Right lobe of liver (tissue), 6 donors: ENCODE data around the gene PRRG4. TPM values are rescaled to one million over a fixed set of nuclear protein-coding genes. Genes with fewer than 3 reads are reported as not detected.
A peak's percentile ranks its signal among the peaks of the same experiment; 100 is the strongest.

Experiments used
- ATAC-seq, 4 donors: fragments of 200-7000 bp; cut with Tn5 transposase; one replicate each; pipeline ENCODE4 v1.9.1; 2020; ENCODE audit warnings: mild to moderate bottlenecking in 4 of 4, moderate library complexity in 4 of 4
- DNase-seq, 3 donors: peaks; one replicate each; pipeline ENCODE4 v3.0.0-alpha.2; 2020
- H3K27ac ChIP-seq, 3 donors: fragments of 200-600 bp; one replicate each; pipeline ENCODE4 v1.8.0; 2022
- H3K27me3 ChIP-seq, 2 donors: fragments of 200-600 bp; one replicate each; pipeline ENCODE4 v1.8.0; 2022
- H3K36me3 ChIP-seq, 4 donors: fragments of 200-600 bp; sonication (generic) in 1 of 4; one replicate each; pipeline versions ENCODE4 v1.5.1 to v1.8.0; 2017 to 2022; ENCODE audit warnings: control low read depth in 1 of 4
- H3K4me1 ChIP-seq, 4 donors: fragments of 200-600 bp; sonication (generic) in 1 of 4; one replicate each; pipeline versions ENCODE4 v1.5.1 to v1.8.0; 2017 to 2022; ENCODE audit warnings: control low read depth in 1 of 4
- H3K4me3 ChIP-seq, 3 donors: fragments of 200-600 bp; one replicate each; pipeline ENCODE4 v1.8.0; 2022
- H3K9me3 ChIP-seq, 4 donors: fragments of 200-600 bp; sonication (generic) in 1 of 4; one replicate each; pipeline versions ENCODE4 v1.5.1 to v1.8.0; 2017 to 2022; ENCODE audit warnings: control low read depth in 1 of 4
- POLR2A ChIP-seq: fragments of 450-650 bp; IDR thresholded peaks from one replicate; pipeline ENCODE4 v1.6.1; 2017; ENCODE audit warnings: antibody characterized with exemption, mild to moderate bottlenecking
- WGBS: methylation state at CpG from one replicate; pipeline ENCODE4 v1.1.6; 2018; ENCODE audit warnings: low coverage, low lambda C conversion rate; ENCODE audit not compliant: insufficient coverage; ENCODE audit errors: missing lambda C conversion rate; 5-methylcytosine and 5-hydroxymethylcytosine counted together
- intact Hi-C, 2 donors: fragments of 100-400 bp; cut with DNase I; formaldehyde crosslinking; loops; one replicate each; pipeline versions ENCODE4 v1.11.2 to v1.14.1; 2022
- total RNA-seq, 6 experiments: library from RNA; depleted of rRNA in 2 of 6; stranded (reverse); fragments of >200 nt in 2 of 6; fragmentation: NEBNext Ultra II Directional in 3 of 6; extraction: Animal tissue kit (Norgen Biotek cat#: 25700) in 3 of 6; gene quantifications; one replicate each; pipeline versions ENCODE4 v1.1.0 to v1.2.4, GENCODE V29; 2016 to 2023
- TF ChIP-seq, protein P1 (sequence below), 4 donors: fragments of 200-600 bp in 3 of 4; fragments of 450-650 bp in 1 of 4; IDR thresholded peaks; one replicate each; pipeline versions ENCODE4 v1.5.1 to v1.8.0; 2016 to 2022; ENCODE audit warnings: antibody characterized with exemption in 4 of 4, mild to moderate bottlenecking in 2 of 4
- donor health status: DM: no; HTN: yes; CAD: no.
- donor health status: DM: no; HTN: no; CAD: no.
- donor health status: DM: no; HTN: no; CAD: no.
- donor health status: DM: no; HTN: yes; CAD: no.
- donor health status: DM: no; HTN: yes; CAD: no.

The PRRG4 gene
- total RNA-seq, 6 experiments from 2014 or later = 4.7 to 13.6 (median 9.5) TPM

DNA sequence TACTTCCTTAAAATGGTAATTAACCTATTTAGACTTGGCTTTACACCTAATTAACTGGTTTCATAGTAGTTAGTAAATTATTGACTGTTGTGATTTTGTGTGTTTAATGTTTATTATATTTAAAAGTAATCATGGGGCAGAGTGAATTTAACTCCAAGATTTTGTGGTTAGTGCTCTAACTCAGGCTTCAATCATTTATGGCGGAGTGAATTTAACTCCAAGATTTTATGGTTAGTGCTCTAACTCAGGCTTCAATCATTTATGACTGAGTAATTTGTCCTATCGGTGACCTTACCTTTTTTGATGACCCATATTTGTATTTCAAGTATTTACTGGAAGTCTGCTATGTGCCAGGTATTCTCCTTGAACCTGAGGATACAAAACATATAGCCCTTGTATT is 7.2 kb downstream of the PRRG4 start:
- Histone ChIP-seq H3K27ac (no peak overlapping the region), H3K4me3 (no peak overlapping the region), H3K36me3 (peaks cover 0 to 3% (median 0%) of the 10 kb centered on the region in 4 donors), H3K4me1 (peaks cover 0 to 7% (median 0%) of the 10 kb centered on the region in 4 donors), H3K27me3 (no peaks in the 10 kb centered on the region), H3K9me3 (no peaks in the 10 kb centered on the region)
- no peak for DNase-seq
- ATAC-seq = no peak
- TF ChIP-seq, protein P1, sequence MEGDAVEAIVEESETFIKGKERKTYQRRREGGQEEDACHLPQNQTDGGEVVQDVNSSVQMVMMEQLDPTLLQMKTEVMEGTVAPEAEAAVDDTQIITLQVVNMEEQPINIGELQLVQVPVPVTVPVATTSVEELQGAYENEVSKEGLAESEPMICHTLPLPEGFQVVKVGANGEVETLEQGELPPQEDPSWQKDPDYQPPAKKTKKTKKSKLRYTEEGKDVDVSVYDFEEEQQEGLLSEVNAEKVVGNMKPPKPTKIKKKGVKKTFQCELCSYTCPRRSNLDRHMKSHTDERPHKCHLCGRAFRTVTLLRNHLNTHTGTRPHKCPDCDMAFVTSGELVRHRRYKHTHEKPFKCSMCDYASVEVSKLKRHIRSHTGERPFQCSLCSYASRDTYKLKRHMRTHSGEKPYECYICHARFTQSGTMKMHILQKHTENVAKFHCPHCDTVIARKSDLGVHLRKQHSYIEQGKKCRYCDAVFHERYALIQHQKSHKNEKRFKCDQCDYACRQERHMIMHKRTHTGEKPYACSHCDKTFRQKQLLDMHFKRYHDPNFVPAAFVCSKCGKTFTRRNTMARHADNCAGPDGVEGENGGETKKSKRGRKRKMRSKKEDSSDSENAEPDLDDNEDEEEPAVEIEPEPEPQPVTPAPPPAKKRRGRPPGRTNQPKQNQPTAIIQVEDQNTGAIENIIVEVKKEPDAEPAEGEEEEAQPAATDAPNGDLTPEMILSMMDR (IDR thresholded peaks at IDR 0.05) = no peak
- no peak for TF ChIP-seq POLR2A
- intact Hi-C loops = loop anchor here in 1 of 2 donors (10.0 kb wide), 1 partner anchor 48 kb away; no protein-coding TSS in a partner anchor
- 75% methylated on average over 2 of the region's 2 CpGs for WGBS

DNA sequence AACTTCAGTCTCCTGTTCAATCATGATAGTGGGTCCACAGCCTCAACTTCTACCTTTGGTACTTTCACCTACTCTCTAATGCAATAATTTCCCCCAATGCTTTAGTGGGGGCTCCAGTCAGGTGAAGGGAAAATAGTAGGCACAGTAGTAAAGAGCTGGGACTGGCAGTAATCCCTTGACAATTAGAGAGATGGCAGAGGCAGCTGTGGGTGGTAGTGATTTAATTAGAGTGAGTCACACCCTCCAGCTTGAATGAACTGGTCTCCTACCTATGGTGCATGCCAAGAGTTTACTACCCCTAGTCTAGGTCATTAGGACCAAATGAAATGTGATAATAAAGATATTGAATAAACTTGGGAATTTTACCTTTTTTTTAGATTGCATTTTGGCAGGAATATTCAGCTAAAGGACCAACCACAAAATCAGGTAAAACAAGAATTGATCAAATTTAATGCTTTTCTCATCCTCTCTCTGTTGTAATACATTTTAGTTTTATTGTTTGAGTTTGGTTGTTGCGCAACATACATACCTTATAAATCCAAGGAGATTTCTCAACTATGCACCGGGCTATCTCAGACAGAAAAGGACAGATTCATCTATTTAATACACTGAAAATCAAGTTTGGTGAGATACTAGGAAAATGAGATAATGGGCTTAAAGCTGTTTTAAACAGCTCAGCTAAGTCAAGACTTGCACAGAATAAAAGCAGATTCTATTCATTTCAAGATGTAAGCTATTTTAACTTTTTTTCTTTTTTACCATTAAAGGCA is 9.0 kb downstream of the PRRG4 start:
- no peaks in the 10 kb centered on the region for H3K27me3 ChIP-seq
- H3K9me3 ChIP-seq = no peaks in the 10 kb centered on the region
- H3K27ac ChIP-seq = no peak overlapping the region
- intact Hi-C loops = loop anchor here in 1 of 2 donors (10.0 kb wide), 1 partner anchor 46 kb away; no protein-coding TSS in a partner anchor
- H3K36me3 ChIP-seq = peaks cover 0 to 3% (median 0%) of the 10 kb centered on the region in 4 donors
- TF ChIP-seq, protein P1 (IDR thresholded peaks at IDR 0.05) = no peak
- no peak for TF ChIP-seq POLR2A
- H3K4me1 ChIP-seq = peaks cover 0 to 13% (median 0%) of the 10 kb centered on the region in 4 donors
- ATAC-seq = peak in 3 of 4 donors; percentile 52 to 69 (median 68)
- no peak for DNase-seq
- 45% methylated on average over 2 of the region's 2 CpGs for WGBS
- no peak overlapping the region for H3K4me3 ChIP-seq

DNA sequence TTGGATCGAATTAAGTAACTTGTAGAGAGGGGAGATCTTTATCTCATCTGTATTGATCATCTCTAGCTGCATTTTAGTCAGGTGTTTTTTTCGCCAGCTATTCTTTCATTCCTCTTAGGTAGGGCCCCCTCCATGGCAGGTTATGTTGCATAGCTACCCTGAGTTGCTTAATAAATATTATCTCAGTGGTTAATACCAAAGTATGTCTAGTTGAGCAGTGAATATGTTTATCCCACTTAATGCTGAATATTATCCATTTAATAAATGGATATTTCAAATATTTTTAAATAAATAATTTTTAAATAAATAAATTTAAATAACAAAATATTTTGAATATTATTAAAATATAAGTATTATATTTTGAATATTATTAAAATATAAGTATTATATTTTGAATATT is 9.6 kb downstream of the PRRG4 start:
- DNase-seq (no peak), ATAC-seq (no peak)
- H3K9me3 ChIP-seq = no peaks in the 10 kb centered on the region
- intact Hi-C loops = loop anchor here in 1 of 2 donors (10.0 kb wide), 1 partner anchor 45 kb away; no protein-coding TSS in a partner anchor
- peaks cover 0 to 3% (median 0%) of the 10 kb centered on the region in 4 donors for H3K36me3 ChIP-seq
- no peak overlapping the region for H3K27ac ChIP-seq
- H3K4me1 ChIP-seq = peaks cover 0 to 13% (median 0%) of the 10 kb centered on the region in 4 donors
- WGBS = 74% methylated on average over 2 of the region's 2 CpGs
- no peaks in the 10 kb centered on the region for H3K27me3 ChIP-seq
- TF ChIP-seq POLR2A = no peak
- TF ChIP-seq, protein P1 (IDR thresholded peaks at IDR 0.05) = no peak
- H3K4me3 ChIP-seq = no peak overlapping the region

DNA sequence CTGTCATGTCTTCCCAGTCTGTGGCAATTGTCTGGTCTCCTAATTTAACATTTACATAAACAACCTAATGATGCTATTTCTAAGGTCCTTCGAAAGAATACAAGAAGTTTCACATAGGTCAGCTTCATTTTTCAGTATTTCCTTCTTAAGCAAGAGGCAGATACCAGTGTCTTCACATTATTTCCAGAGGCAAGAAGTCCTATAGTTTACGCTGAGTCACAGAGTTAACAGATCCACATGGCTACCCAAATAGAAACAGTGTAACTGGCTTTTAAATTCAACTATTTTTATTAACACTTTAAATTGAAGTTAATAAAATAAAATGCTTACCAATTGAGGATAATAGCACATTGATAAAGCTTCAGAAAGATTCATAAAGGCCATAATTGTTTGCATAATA is 10.9 kb downstream of the PRRG4 start:
- intact Hi-C loops = no loop called here
- no peaks in the 10 kb centered on the region for H3K9me3 ChIP-seq
- peaks cover 0 to 13% (median 0%) of the 10 kb centered on the region in 4 donors for H3K4me1 ChIP-seq
- DNase-seq (no peak), ATAC-seq (no peak)
- H3K4me3 ChIP-seq = no peak overlapping the region
- H3K27ac ChIP-seq = no peak overlapping the region
- 75% methylated on average over 2 of the region's 2 CpGs for WGBS
- no peaks in the 10 kb centered on the region for H3K27me3 ChIP-seq
- TF ChIP-seq, protein P1 (IDR thresholded peaks at IDR 0.05) = no peak
- TF ChIP-seq POLR2A = no peak
- H3K36me3 ChIP-seq = peaks cover 0 to 3% (median 0%) of the 10 kb centered on the region in 4 donors
